Activated CD4-positive, alpha-beta memory T cell treated with anti-CD3 and anti-CD28 coated beads, Interleukin-2, amount 10 ng/mL, durations not matched to agents 7 days and 5 days (primary cell): ENCODE measurements around the gene WHRN. TPM values are rescaled to one million over a fixed set of nuclear protein-coding genes. Genes with fewer than 3 reads are reported as not detected.

Source experiments
- CTCF ChIA-PET: fragments of 350-600 bp; sonication (Branson Sonifier 250); formaldehyde crosslinking; loops from one replicate; lab custom pipeline; 2021; ENCODE audit warnings: antibody characterized with exemption, inconsistent platforms; lab: Charles Lee
- POLR2A ChIA-PET: fragments of 350-600 bp; sonication (Branson Sonifier 250); formaldehyde crosslinking; loops from one replicate; lab custom pipeline; 2021; ENCODE audit warnings: antibody characterized with exemption; lab: Charles Lee
- DNase-seq: peaks from one replicate; pipeline ENCODE4 v3.0.0-alpha.2; 2020
- H3K27ac Mint-ChIP-seq: one replicate; pipeline ENCODE4 v1.8.0; 2021; ENCODE audit warnings: mild to moderate bottlenecking, mixed read lengths
- H3K27me3 Mint-ChIP-seq: one replicate; pipeline ENCODE4 v1.8.0; 2021; ENCODE audit warnings: mixed read lengths
- H3K36me3 Mint-ChIP-seq: one replicate; pipeline ENCODE4 v1.8.0; 2021; ENCODE audit warnings: low read depth, mixed read lengths
- H3K4me1 Mint-ChIP-seq: one replicate; pipeline ENCODE4 v1.8.0; 2021; ENCODE audit warnings: mixed read lengths
- H3K4me3 Mint-ChIP-seq: one replicate; pipeline ENCODE4 v1.8.0; 2021; ENCODE audit warnings: mild to moderate bottlenecking, mixed read lengths
- H3K9me3 Mint-ChIP-seq: one replicate; pipeline ENCODE4 v1.8.0; 2021; ENCODE audit warnings: mixed read lengths
- total RNA-seq, 2 experiments: library from RNA; stranded (reverse); gene quantifications; one replicate each; pipeline ENCODE4 v1.2.3, GENCODE V29; 2021

Gene WHRN
- total RNA-seq, 2 experiments from 2014 or later = 4.5 to 4.8 TPM

GRCh38 chr9:114431003-114431402, 74.3 kb downstream of the WHRN start:
- no peak overlapping the region for H3K27ac Mint-ChIP-seq
- no peak for DNase-seq
- no peaks in the 10 kb centered on the region for H3K36me3 Mint-ChIP-seq
- CTCF ChIA-PET = interaction anchor here (0.8 to 1.6 kb wide), 4 partner anchors 25 to 231 kb away, joined by 3 to 4 read pairs (median 3); no protein-coding TSS in a partner anchor
- H3K27me3 Mint-ChIP-seq = peaks cover under 1% of the 10 kb centered on the region
- POLR2A ChIA-PET = interaction anchor here (0.9 kb wide), 1 partner anchor 12 kb away, joined by 3 read pairs; no protein-coding TSS in a partner anchor
- peaks cover 8% of the 10 kb centered on the region for H3K4me1 Mint-ChIP-seq
- H3K9me3 Mint-ChIP-seq = no peaks in the 10 kb centered on the region
- no peak overlapping the region for H3K4me3 Mint-ChIP-seq

- POLR2A ChIA-PET = interaction anchor here (0.9 kb wide), 1 partner anchor 11 kb away, joined by 3 read pairs; no protein-coding TSS in a partner anchor
Observed at GRCh38 chr9:114430457-114430856, 74.8 kb downstream of the WHRN start.

GRCh38 chr9:114429488-114429887, 75.8 kb downstream of the WHRN start:
- peaks cover 4% of the 10 kb centered on the region for H3K27me3 Mint-ChIP-seq
- H3K36me3 Mint-ChIP-seq = no peaks in the 10 kb centered on the region
- ChIA-PET CTCF (interaction anchor here (0.5 to 2.9 kb wide), 4 partner anchors 10 to 796 kb away, joined by 3 to 12 read pairs (median 3); no protein-coding TSS in a partner anchor), POLR2A (interaction anchor here (1.2 kb wide), 1 partner anchor 158 kb away, joined by 3 read pairs; the partner anchor contains the start of gene ATP6V1G1)
- no peak overlapping the region for H3K27ac Mint-ChIP-seq
- H3K9me3 Mint-ChIP-seq = no peaks in the 10 kb centered on the region
- peaks cover 8% of the 10 kb centered on the region for H3K4me1 Mint-ChIP-seq
- H3K4me3 Mint-ChIP-seq = no peak overlapping the region
- no peak for DNase-seq

More at GRCh38 chr9:114430457-114430856, 74.8 kb downstream of the WHRN start:
- H3K27me3 Mint-ChIP-seq = peaks cover 4% of the 10 kb centered on the region
- peaks cover 8% of the 10 kb centered on the region for H3K4me1 Mint-ChIP-seq
- CTCF ChIA-PET = interaction anchor here (0.6 to 1.6 kb wide), 3 partner anchors 74 to 231 kb away, joined by 3 to 4 read pairs (median 3); no protein-coding TSS in a partner anchor
- H3K27ac Mint-ChIP-seq = no peak overlapping the region
- H3K9me3 Mint-ChIP-seq = no peaks in the 10 kb centered on the region
- DNase-seq = no peak
- no peaks in the 10 kb centered on the region for H3K36me3 Mint-ChIP-seq
- no peak overlapping the region for H3K4me3 Mint-ChIP-seq

- no peak overlapping the region for H3K4me3 Mint-ChIP-seq
- H3K36me3 Mint-ChIP-seq = no peaks in the 10 kb centered on the region
- POLR2A ChIA-PET = interaction anchor here (1.2 kb wide), 1 partner anchor 159 kb away, joined by 3 read pairs; the partner anchor contains the start of gene ATP6V1G1
- peaks cover 3% of the 10 kb centered on the region for H3K4me1 Mint-ChIP-seq
- CTCF ChIA-PET = interaction anchor here (1.1 to 2.9 kb wide), 3 partner anchors 23 to 225 kb away, joined by 3 to 12 read pairs (median 6); no protein-coding TSS in a partner anchor
- DNase-seq = no peak
- peaks cover 4% of the 10 kb centered on the region for H3K27me3 Mint-ChIP-seq
- no peaks in the 10 kb centered on the region for H3K9me3 Mint-ChIP-seq
- no peak overlapping the region for H3K27ac Mint-ChIP-seq
Observed at GRCh38 chr9:114428466-114428865, 76.8 kb downstream of the WHRN start.

GRCh38 chr9:114427644-114428043, 77.6 kb downstream of the WHRN start:
- H3K27ac Mint-ChIP-seq = no peak overlapping the region
- peaks cover 4% of the 10 kb centered on the region for H3K27me3 Mint-ChIP-seq
- ChIA-PET CTCF (interaction anchor here (1.1 to 2.9 kb wide), 4 partner anchors 9 to 226 kb away, joined by 3 to 12 read pairs (median 4); no protein-coding TSS in a partner anchor), POLR2A (no interaction called here)
- H3K36me3 Mint-ChIP-seq = no peaks in the 10 kb centered on the region
- no peaks in the 10 kb centered on the region for H3K9me3 Mint-ChIP-seq
- DNase-seq = no peak
- H3K4me3 Mint-ChIP-seq = no peak overlapping the region
- no peaks in the 10 kb centered on the region for H3K4me1 Mint-ChIP-seq

GRCh38 chr9:114426046-114426948, 79.0 kb downstream of the WHRN start:
- peaks cover 4% of the 10 kb centered on the region for H3K27me3 Mint-ChIP-seq
- ChIA-PET CTCF (interaction anchor here (1.4 kb wide), 1 partner anchor 7 kb away, joined by 3 read pairs; no protein-coding TSS in a partner anchor), POLR2A (no interaction called here)
- no peak overlapping the region for H3K4me3 Mint-ChIP-seq
- no peak for DNase-seq
- H3K4me1 Mint-ChIP-seq = no peaks in the 10 kb centered on the region
- no peaks in the 10 kb centered on the region for H3K36me3 Mint-ChIP-seq
- H3K9me3 Mint-ChIP-seq = no peaks in the 10 kb centered on the region
- no peak overlapping the region for H3K27ac Mint-ChIP-seq

- ChIA-PET CTCF (no interaction called here), POLR2A (no interaction called here)
- Mint-ChIP-seq H3K27ac (no peak overlapping the region), H3K9me3 (no peaks in the 10 kb centered on the region), H3K4me3 (no peak overlapping the region), H3K36me3 (no peaks in the 10 kb centered on the region), H3K4me1 (no peaks in the 10 kb centered on the region), H3K27me3 (peaks cover 4% of the 10 kb centered on the region)
- DNase-seq = no peak
Observed at GRCh38 chr9:114425126-114425525, 80.1 kb downstream of the WHRN start.

- POLR2A ChIA-PET = no interaction called here
- DNase-seq = no peak
- Mint-ChIP-seq H3K36me3 (no peaks in the 10 kb centered on the region), H3K27ac (no peak overlapping the region), H3K4me1 (peaks cover 1% of the 10 kb centered on the region), H3K4me3 (no peak overlapping the region), H3K9me3 (no peaks in the 10 kb centered on the region), H3K27me3 (peaks cover 4% of the 10 kb centered on the region)
- CTCF ChIA-PET = interaction anchor here (1.2 kb wide), 1 partner anchor 229 kb away, joined by 3 read pairs; no protein-coding TSS in a partner anchor
Observed at GRCh38 chr9:114424126-114424525, 81.1 kb downstream of the WHRN start.

- no peak overlapping the region for H3K4me3 Mint-ChIP-seq
- POLR2A ChIA-PET = no interaction called here
- no peak overlapping the region for H3K27ac Mint-ChIP-seq
- DNase-seq = no peak
- H3K36me3 Mint-ChIP-seq = no peaks in the 10 kb centered on the region
- H3K4me1 Mint-ChIP-seq = peaks cover 11% of the 10 kb centered on the region
- H3K27me3 Mint-ChIP-seq = peaks cover 4% of the 10 kb centered on the region
- H3K9me3 Mint-ChIP-seq = no peaks in the 10 kb centered on the region
- CTCF ChIA-PET = interaction anchor here (1.2 kb wide), 1 partner anchor 230 kb away, joined by 3 read pairs; no protein-coding TSS in a partner anchor
Observed at GRCh38 chr9:114423181-114423580, 82.1 kb downstream of the WHRN start.

- peaks cover 4% of the 10 kb centered on the region for H3K27me3 Mint-ChIP-seq
- H3K9me3 Mint-ChIP-seq = no peaks in the 10 kb centered on the region
- DNase-seq = no peak
- H3K4me1 Mint-ChIP-seq = peaks cover 23% of the 10 kb centered on the region
- ChIA-PET POLR2A (interaction anchor here (1.0 kb wide), 1 partner anchor 167 kb away, joined by 3 read pairs; the partner anchor contains the start of gene ATP6V1G1), CTCF (interaction anchor here (1.0 to 5.0 kb wide), 5 partner anchors 15 to 232 kb away, joined by 3 to 26 read pairs (median 5); no protein-coding TSS in a partner anchor)
- no peak overlapping the region for H3K4me3 Mint-ChIP-seq
- H3K36me3 Mint-ChIP-seq = no peaks in the 10 kb centered on the region
- H3K27ac Mint-ChIP-seq = no peak overlapping the region
Observed at GRCh38 chr9:114421147-114421546, 84.1 kb downstream of the WHRN start.

GRCh38 chr9:114419796-114420195, 85.5 kb downstream of the WHRN start:
- H3K4me3 Mint-ChIP-seq = no peak overlapping the region
- H3K9me3 Mint-ChIP-seq = no peaks in the 10 kb centered on the region
- peaks cover 23% of the 10 kb centered on the region for H3K4me1 Mint-ChIP-seq
- ChIA-PET POLR2A (no interaction called here), CTCF (interaction anchor here (0.8 to 5.0 kb wide), 4 partner anchors 10 to 318 kb away, joined by 3 to 26 read pairs (median 5); no protein-coding TSS in a partner anchor)
- no peaks in the 10 kb centered on the region for H3K27me3 Mint-ChIP-seq
- no peak for DNase-seq
- no peak overlapping the region for H3K27ac Mint-ChIP-seq
- no peaks in the 10 kb centered on the region for H3K36me3 Mint-ChIP-seq

GRCh38 chr9:114418053-114418452, 87.2 kb downstream of the WHRN start:
- no peaks in the 10 kb centered on the region for H3K27me3 Mint-ChIP-seq
- CTCF ChIA-PET = interaction anchor here (1.3 to 5.0 kb wide), 2 partner anchors 9 to 12 kb away, joined by 3 to 26 read pairs; no protein-coding TSS in a partner anchor
- POLR2A ChIA-PET = no interaction called here
- no peak for DNase-seq
- H3K4me3 Mint-ChIP-seq = no peak overlapping the region
- H3K36me3 Mint-ChIP-seq = no peaks in the 10 kb centered on the region
- H3K4me1 Mint-ChIP-seq = peaks cover 23% of the 10 kb centered on the region
- no peak overlapping the region for H3K27ac Mint-ChIP-seq
- no peaks in the 10 kb centered on the region for H3K9me3 Mint-ChIP-seq
